Measurements from ENCODE around the gene TTC3.

- TF ChIP-seq CTCF (IDR thresholded peaks at IDR 0.05) (no peak), POLR2A (IDR thresholded peaks at IDR 0.05) (no peak)
Observed at GRCh38 chr21:37200641-37201480, 127.8 kb downstream of the TTC3 start.

Data from prostate gland (tissue), 2 donors.